NT2/D1 (cell line): Measurements from ENCODE around the gene MLLT1.

Source experiments
- SUZ12 ChIP-seq: IDR thresholded peaks from 2 replicates; pipeline ENCODE4 v1.6.1; 2011; ENCODE audit not compliant: insufficient read length, insufficient read depth; ENCODE audit errors: extremely low read depth
- YY1 ChIP-seq: IDR thresholded peaks from 2 replicates; pipeline ENCODE4 v1.6.1; 2011; ENCODE audit not compliant: insufficient read length, insufficient read depth
- ZNF274 ChIP-seq: IDR thresholded peaks from 2 replicates; pipeline ENCODE4 v1.6.1; 2011; ENCODE audit warnings: mild to moderate bottlenecking, low read depth, low read length

- TF ChIP-seq ZNF274 (no peak), YY1 (no peak), SUZ12 (no peak)
Observed at GRCh38 chr19:6167115-6167514, 112.7 kb downstream of the MLLT1 start.
